HT-29 (cell line): ENCODE measurements around the gene TCF7L2. TPM values are rescaled to one million over a fixed set of nuclear protein-coding genes. Genes with fewer than 3 reads are reported as not detected.
"Not testable (repeated sequence)": the region's sequence is repeated elsewhere in the genome, so short reads cannot be mapped to it uniquely, and the experiment has no call there.

Source experiments
- DNase-seq: peaks from one replicate; pipeline ENCODE4 v3.0.0-alpha.2; 2015; ENCODE audit warnings: low spot score
- total RNA-seq: library from RNA; depleted of rRNA; stranded (reverse); fragments of >200 nt; shearing (Covaris generic); gene quantifications from 2 replicates; pipeline ENCODE4 v1.2.3, GENCODE V29; 2014

The TCF7L2 gene
- total RNA-seq, 1 experiment from 2014 or later = 16.5 TPM

DNA sequence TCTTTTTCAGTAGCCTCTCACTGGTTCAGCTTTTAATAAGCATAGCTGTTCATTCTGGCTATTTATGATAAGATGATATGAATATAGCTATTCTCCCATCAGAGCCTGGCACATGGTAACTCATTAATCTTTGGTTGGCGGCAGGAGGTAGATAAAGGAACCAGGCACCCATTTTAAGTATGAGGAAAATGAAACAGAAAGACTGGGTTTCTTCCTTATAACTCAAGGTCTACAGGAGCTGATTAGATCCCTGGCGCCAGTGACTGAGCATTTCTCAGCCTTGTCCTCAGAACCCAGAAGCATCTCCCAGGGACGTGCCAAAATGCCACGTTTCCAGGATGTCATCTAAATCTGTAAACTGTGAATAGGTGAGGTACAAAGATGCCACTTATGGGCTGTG is 141.9 kb downstream of the TCF7L2 start:
- no peak for DNase-seq

DNA sequence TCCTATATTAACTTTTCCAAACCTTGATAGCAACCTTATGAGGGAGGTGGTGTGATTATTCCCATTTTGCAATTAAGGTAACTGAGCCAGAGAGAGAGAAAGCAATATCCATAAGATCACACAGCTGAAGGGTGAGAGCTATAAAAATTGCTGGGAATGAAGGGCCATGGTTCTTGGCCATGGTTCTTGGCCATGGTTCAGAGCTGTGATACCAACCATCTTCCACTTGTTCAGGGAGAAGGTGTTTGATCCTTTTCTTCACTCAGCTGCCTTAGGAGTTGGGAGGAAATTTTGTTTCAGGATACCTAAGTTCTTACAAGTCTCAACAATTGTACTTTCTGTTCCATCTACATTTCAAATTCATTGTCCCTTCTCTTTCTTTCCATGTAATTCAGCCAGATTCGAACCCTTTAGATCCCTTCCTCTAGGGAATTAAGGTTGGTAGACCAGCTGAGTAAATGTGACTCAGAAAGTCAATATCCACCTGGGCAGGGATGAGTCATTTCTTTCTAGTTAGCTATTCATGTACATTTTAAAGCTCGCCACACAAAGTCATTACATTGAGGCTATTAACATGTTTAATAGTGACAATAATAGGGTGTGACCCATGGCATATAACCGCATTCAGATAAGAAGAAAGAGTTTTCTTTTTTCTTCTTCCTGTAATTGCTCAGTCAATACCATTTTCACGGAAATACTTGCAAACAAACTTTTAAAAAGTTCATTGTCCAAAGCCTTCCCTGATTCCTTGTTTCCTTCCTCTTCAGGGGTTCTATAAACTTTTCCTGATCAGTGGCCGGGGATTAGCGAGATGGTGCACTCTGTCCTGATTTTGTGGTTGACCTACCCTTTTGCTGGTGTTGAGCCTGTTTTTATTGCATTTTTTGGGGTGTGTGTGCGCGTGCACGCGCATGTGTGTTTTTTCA is 143.4 kb downstream of the TCF7L2 start:
- peak; percentile 93 for DNase-seq

- no peak for DNase-seq
These were observed 144.1 kb downstream of the TCF7L2 start for GRCh38 chr10:113094114-113094486.

- DNase-seq = no peak
These were observed 145.5 kb downstream of the TCF7L2 start for GRCh38 chr10:113095419-113096127.

GRCh38 chr10:113096128-113096996 is 146.3 kb downstream of the TCF7L2 start:
- no peak for DNase-seq

GRCh38 chr10:113097036-113097435 is 147.0 kb downstream of the TCF7L2 start:
- DNase-seq = no peak

DNA sequence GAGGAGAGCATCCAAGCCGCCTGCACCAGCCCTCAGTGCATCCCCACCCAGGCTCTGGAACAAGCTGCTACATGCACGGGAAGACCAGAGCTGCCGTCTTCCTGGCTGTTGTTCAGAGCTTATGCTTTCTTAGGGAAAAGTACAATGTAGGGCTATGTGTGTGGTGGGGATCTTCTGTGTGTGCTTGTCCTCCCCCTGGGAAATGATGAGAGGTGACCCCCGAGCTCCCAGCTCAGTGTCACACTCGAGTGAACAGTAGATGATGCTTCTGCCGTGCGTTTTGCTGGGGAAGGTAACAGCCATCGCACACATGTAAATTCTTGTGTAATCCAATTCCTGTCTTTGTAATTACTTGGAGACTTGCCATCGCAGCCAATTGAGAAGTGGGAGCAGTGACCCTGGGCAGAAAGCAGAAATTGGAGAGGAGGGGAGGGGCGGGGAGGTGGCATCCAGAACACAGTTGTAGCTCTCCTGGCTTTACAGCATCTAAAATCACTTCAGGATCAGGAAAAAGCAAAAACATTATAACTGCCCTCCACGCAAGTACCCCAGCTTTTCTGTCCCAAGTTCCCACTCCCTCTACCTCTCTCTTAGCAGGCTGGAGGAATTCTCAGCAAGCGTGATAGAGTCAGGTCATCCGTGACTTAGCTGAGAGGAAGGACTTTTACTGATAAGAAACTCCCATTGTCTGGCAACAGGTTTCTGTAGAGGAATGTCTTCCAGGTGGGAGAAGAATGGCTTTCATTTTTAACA is 149.6 kb downstream of the TCF7L2 start:
- DNase-seq = no peak

DNA sequence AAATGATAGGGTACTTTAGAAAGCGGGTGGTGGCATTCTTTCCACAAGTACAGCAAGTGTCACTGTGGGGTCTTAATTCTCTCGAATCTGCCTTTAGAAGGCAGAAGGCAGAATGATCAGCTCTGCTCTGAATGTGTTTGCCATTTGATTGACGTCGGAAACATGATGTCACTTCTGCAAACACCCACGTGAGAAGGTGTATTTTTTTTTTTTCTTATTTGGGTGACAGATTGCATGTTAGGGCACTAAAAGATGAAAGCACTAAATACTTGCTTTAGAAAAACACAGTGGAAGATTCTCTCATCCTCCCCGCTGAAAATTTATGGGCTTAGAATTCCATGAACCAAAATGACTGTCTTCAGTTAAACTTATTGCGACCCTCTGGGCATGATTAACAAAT is 150.2 kb downstream of the TCF7L2 start:
- DNase-seq = no peak

GRCh38 chr10:113103131-113103840 is 153.2 kb downstream of the TCF7L2 start:
- DNase-seq = no peak

DNA sequence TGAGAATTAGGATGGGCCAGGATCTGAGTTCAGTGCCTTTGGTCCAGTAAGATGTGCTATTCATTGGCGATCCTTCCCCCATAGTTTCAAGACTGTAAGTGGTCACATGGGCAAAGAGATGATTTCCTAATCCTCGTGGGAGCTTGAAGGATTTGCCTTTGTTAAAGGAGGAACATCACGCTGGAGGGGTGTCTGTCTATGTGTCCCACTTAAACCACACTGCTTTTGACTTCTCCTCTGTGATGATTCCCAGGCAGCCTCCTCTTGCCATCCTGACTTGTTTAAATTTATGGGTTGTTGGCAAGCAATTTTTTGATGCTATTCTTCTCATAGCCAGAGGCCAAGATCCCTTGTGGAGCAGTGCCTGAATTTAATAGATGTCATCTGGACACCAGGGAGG is 154.0 kb downstream of the TCF7L2 start:
- DNase-seq = no peak

DNA sequence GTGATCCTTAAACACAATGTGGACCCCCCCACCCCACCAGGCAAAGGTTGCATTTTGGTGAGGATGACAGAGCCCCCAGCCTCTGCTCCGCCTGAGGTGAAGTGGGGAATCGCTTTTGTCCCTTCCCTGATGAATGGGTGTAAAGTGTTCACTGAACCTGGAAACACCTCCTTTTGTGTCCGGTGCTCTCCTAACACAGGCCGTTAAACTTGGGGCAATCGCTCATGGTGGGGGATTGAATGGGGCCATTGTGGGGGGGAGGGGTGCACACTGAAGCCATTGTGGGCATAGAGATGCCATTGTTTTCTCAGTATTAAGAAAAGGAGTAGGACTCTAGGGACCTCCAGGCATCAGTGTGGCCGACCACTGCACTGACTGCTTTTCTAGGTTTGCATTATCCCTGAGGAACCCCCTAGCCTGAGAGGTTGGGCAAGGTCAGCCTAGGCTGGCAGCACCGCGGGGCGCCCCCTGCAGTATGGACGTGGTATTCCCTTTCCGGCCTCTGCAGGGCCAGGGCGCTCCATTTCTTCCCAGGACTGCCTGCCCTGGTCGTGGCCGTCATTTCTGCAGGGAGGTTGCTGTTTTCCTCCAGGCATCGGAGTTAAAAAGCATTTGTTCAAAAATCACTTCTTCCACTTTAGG is 158.3 kb downstream of the TCF7L2 start:
- DNase-seq = no peak

DNA sequence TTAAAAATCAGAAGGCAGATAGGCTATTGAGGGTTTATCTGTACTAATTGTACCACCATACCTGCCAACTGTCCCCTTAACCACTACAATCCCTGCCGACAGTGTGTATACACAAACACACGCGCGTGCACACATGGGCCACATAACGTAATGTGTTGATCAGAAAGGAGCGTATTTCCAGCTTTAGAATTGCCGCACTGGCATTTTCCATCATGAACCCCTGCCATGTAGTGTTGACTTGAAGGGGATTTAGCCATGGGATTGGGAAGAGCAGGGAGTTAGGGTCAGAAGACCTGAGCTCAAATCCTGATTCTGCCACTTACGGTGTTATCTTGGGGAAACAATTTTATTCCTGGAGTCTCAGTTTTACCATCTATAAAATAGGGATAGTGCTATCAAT is 158.9 kb downstream of the TCF7L2 start:
- DNase-seq = no peak

GRCh38 chr10:113109482-113109881 is 159.4 kb downstream of the TCF7L2 start:
- DNase-seq = not testable (repeated sequence)

DNA sequence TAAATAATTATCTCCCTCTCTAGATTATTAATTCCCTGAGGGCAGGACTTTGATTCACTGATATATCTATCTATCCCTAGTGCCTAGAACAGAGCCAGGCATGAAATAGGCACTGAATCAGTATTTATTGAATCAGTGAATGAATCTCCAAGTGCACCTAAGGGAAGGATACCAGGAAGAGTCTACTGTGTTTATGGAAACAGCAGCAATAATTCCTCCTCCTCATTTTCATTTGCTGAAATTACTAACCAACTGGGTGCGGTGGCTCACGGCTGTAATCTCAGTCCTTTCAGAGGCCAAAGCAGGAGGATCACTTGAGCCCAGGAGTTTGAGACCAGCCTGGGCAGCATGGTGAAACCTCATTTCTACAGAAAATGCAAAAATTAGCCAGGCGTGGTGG is 161.2 kb downstream of the TCF7L2 start:
- no peak for DNase-seq

DNA sequence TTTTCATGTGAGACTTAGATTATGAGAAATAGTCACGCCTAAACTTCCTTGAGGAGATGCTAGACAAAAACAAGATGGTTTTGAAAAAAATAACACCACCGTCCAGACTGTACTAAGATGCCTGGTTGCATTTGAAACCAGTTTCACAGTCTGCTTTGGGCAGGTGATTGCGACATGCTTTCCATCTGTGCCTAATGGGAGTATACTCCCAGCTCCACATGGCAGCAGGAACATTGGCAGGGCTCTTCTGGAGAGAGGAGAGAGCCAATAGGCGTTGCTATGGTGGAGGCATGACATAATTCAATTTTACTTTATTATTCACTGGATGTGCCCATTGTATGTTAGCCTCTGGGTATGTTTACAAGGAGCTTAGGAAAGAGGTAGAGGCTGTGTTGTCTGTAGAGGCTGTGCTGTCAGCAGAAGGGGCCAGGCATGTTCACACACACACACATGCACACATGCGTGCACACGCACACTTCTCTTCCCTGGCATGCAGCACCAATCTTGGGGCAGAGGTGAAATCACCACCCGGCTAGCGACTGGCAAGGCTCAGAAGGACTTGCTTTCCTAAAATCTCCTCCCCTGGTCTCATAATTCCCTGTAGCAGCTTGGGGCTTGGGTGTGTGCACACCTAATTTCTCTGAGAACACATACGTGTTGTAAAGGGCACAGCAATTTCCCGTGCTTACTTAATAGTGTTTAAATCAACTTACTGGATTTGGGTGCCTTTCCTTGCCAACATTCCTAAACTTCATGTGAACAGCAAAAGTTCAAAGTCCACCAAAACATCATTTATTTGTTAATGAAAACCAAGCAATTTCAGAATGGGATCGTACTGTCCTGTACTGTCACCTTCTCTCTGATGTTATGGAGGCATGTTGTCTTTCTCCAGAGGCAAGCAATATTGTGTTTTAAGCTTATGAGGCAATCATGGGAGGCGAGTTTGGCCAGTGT is 162.1 kb downstream of the TCF7L2 start:
- DNase-seq = no peak

- DNase-seq = no peak
These were observed 163.2 kb downstream of the TCF7L2 start for GRCh38 chr10:113113241-113113640.

DNA sequence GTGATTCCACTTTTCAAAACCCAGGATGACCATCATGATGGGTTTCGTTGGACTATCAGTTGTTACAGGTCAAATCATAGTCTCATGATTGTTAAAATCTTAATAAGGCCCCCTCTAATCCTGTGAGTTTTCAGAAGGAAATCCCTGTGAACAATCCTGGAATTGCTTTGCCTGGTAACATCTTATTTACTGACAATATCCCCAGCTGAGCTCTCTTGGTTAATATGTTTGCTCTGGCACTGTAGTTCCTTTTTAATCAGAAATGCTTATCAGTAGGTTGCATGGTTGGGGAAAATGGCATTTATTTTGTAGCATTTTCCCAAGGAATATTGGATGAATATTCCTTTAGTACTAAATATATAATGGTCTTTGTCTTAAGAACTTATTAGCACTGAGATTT is 163.9 kb downstream of the TCF7L2 start:
- no peak for DNase-seq

DNA sequence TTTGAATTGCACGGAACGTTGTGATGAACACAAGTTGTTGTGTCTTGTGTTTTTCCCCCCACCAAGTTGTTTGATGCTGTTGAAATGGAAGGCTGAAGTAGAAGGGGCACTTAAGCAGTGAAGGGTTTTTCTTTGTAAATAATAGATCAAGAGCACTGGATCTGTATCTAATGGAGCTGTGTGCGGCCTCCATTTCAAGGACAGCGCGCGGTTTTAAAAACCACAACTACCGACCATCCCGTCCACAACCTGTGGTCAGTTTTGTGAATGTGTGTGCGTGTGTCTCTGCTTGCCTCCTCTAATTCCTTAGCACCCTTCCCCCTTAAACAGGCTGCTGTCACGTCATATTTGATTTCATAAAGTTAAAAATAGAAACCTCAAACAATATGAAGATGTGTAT is 165.5 kb downstream of the TCF7L2 start:
- no peak for DNase-seq

DNA sequence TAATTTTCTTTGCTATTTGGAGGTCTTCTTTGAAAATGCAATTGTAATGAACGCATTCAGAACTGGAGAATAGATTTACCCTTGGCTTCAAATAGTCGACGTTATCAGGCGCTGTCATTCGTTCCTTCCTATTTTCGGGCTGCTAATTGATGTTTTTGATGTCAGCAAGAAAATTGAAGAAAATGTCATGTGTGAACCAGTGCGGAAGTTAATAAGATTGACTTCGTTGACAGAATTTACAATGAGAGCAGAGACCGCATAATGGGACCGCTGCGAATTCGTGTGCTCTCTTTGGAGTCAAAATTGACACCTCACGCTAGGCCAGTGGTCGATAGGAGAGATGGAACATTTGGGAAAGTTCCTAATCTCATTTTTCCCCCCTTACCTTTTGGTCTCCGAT is 168.8 kb downstream of the TCF7L2 start:
- no peak for DNase-seq
